Fibroblast of skin of right biceps (primary cell): Measurements from ENCODE around the gene MARK4.
A peak's percentile ranks its signal among the peaks of the same experiment; 100 is the strongest.
"Not testable (repeated sequence)": the region's sequence is repeated elsewhere in the genome, so short reads cannot be mapped to it uniquely, and the experiment has no call there.

ENCODE experiments used
- DNase-seq: peaks from one replicate; pipeline ENCODE4 v3.0.0-alpha.2; 2013

The MARK4 gene

DNA sequence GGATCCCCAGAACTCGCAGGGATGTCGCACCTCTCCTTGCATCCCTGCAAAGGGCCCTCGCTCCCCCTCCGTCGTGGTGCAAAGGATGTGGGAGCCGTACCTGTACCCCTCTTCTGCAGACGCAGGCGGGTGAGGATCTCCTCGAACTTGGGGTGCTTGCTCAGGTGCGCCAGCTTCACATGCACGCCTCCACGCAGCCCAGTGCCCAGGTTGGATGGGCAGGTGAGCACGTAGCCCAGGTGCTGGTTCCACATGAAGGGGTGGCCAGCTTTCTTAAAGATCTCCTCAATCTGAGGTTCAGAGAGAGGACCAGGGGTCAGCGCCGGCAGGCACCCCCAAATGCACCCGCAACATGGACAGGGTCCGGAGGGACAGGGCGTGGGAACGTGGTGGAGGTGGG, 56.3 kb downstream of the MARK4 start:
- no peak for DNase-seq

DNA sequence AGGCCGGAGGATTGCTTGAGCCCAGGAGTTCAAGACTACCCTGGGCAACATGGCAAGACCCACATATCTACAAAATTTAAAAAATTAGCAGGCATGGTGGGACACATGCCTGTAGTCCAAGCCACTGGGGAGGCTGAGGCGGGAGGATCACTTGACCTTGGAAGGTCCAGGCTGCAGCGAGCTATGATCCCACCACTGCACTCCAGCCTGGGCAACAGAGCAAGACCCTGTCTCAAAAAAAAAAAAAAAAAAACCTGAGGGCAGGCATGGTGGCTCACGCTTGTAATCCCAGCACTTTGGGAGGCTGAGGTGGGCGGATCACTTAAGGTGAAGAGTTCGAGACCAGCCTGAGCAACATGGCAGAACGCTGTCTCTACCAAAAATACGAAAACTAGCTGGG, 58.3 kb downstream of the MARK4 start:
- DNase-seq, result not testable (repeated sequence)

DNA sequence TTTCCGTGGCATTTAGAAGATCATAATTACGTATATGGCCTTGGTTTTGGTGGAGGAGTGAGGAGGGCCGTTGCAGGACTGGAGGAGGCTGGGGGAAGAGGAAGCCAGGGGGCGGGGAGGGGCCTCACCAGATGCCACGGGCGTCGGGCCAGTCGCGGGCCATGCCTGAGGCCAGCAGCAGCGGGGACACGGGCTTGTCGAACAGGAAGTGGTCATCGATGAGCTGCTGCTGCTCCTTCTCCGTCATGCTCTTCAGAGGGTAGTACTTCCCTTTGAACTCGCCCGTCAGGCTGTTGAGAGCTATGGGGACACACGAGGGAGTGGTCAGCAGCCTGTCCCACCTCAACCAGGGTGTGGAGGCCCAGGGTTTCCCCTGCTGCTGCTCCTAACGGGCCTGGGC, 60.5 kb downstream of the MARK4 start:
- no peak for DNase-seq

DNA sequence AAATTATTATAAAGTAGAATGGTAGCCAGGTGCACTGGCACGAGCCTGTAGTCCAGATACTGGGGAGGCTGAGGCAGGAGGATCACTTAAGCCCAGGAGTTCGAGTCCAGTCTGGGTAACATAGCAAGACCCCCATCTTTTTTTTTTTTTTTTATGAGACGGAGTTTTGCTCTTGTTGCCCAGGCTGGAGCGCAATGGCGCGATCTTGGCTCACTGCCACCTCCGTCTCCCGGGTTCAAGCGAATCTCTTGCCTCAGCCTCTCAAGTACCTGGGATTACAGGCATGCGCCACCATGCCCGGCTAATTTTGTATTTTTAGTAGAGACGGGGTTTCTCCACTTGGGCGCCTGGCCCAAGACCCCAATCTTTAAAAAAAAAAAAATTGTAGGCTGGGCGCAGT, 61.2 kb downstream of the MARK4 start:
- DNase-seq, result not testable (repeated sequence)

DNA sequence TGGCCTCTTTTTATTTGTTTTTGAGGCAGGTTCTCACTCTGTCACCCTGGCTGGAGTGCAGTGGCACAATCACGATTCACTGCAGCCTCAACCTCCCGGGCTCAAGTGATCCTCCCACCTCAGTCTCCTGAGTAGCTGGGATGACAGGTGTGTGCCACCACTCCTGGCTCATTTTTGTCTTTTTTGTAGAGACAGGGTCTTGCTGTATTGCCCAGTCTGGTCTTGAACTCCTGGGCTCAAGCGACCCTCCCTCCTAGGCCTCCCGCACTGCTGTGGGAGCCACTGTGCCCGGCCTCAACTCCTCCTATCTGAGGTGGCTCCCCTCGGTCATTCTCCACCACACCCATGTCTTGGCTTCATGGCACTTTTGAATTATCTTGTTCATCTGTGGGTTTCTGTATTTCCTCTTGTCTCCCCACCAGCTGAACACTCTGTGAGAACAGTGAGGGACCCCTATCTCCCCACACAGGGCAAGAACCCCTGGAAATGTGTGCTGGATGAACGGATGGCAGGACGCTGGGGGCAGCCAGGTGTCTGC, 63.7 kb downstream of the MARK4 start:
- DNase-seq, result no peak

- no peak for DNase-seq
Observed at GRCh38 chr19:45315304-45315703, 64.2 kb downstream of the MARK4 start.

- no peak for DNase-seq
Observed at GRCh38 chr19:45320997-45321775, 70.1 kb downstream of the MARK4 start.

GRCh38 chr19:45321848-45322247, 70.8 kb downstream of the MARK4 start:
- no peak for DNase-seq

GRCh38 chr19:45322311-45322710, 71.2 kb downstream of the MARK4 start:
- no peak for DNase-seq

DNA sequence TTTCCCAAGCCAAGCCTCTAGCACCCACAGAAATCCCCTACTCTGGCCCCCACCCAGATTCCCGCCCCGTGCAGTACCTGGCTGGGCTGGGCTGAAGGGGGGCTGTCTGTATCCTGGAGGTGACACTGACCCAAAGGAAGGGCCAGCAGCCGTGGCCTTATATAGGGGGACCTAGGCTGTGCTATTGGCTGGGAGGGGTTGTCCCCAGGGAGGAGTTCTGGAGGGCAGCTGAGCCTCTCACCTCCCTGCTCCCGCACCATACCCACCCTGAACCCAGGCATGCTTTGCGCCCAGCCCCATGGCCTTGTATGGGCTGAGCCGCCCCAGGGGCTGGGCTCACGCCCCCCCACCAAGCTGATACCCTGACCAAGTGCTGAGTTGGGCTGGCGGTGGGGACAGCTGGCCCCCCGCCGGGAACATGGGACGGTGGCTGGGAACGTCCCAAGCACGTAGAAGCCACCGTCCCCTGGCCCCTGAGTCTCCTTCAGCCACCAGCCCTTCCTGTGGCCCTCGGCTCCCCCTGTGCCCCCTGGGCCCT, 71.7 kb downstream of the MARK4 start, which contains the start of gene CKM:
CKM (minus strand) TSS at position 132 of the 538 bp plus-strand sequence. CDS start 3,162 bp downstream, outside the sequence.
- DNase-seq, result no peak

- peak; percentile 21 for DNase-seq
Observed at GRCh38 chr19:45323671-45324081, 72.6 kb downstream of the MARK4 start.

DNA sequence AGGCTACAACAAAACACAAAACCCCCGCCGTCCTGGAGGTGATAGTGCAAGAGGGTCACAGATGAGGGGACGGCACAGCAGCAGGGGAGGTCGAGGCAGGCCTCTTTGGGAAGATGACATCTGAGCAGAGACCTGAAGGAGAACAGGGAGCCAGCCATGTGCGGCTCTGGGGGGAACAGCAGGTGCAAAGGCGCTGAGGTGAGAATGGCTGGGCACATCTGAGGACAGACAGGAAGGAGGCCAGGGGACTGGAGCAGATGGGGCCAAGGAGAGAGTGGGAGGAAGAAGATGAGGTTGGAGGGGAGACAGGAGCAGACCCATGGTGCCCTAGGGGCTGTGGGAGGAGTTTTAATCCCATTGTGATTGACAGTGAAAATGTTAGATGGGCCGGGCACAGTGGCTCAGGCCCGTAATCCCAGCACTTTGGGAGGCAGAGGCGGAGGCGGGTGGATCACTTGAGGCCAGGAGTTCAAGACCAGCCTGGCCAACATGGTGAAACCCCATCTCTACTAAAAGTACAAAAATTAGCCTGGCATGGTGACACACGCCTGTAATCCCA, 73.4 kb downstream of the MARK4 start:
- no peak for DNase-seq

GRCh38 chr19:45327404-45328143, 76.5 kb downstream of the MARK4 start:
- no peak for DNase-seq

GRCh38 chr19:45331411-45331810, 80.3 kb downstream of the MARK4 start:
- no peak for DNase-seq

GRCh38 chr19:45333609-45334303, 82.7 kb downstream of the MARK4 start:
- no peak for DNase-seq

- not testable (repeated sequence) for DNase-seq
Observed at GRCh38 chr19:45334881-45335280, 83.8 kb downstream of the MARK4 start.

- no peak for DNase-seq
Observed at GRCh38 chr19:45336696-45337251, 85.7 kb downstream of the MARK4 start.

GRCh38 chr19:45339629-45340028, 88.6 kb downstream of the MARK4 start:
- DNase-seq, result no peak

DNA sequence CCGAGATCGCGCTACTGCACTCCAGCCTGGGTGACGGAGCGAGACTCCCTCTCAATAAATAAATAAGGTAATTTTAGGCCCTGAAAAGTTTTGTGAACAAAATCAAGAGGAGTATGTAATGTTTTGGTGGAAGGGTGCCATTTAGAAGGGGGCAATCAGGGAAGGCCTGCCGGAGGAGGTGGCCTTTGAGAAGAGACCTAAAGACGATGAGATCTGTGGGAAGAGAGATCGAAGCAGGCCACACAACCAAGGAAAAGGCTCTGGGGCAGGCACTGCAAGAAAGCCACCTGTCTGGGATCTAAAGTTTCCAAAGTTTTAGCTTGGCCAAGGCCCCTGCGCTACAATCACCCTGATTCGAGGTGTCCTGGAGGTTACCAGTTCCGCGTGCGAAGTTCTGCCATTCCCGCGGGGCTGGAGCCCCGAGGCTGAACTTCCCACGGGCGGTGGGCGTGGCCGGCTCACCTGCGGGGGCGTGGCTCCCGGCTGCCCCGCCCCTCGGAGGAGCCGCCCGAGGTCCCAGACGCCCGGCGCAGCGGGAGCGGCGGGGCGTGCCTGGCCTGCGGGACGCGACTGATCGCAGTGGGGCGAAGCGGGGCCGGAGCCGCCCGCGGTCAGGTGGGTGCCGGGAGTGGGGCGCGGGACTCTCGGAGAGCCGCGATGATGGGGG, 89.3 kb downstream of the MARK4 start, which contains the start of gene KLC3:
KLC3 (plus strand) TSS at position 519 of the 667 bp plus-strand sequence. CDS start 4,792 bp downstream, outside the sequence.
- DNase-seq, result no peak

GRCh38 chr19:45340899-45341453, 89.9 kb downstream of the MARK4 start:
- DNase-seq, result no peak

GRCh38 chr19:45342911-45343310, 91.8 kb downstream of the MARK4 start:
- DNase-seq, result no peak
